Gastroesophageal sphincter (tissue), 4 donors: ENCODE data around the gene EXPH5. TPM values are rescaled to one million over a fixed set of nuclear protein-coding genes. Genes with fewer than 3 reads are reported as not detected.
"Not testable (repeated sequence)": the region's sequence is repeated elsewhere in the genome, so short reads cannot be mapped to it uniquely, and the experiment has no call there.

Source experiments
- ATAC-seq: fragments of 150-250 bp; one replicate; pipeline ENCODE4 v1.9.1; 2016; ENCODE audit warnings: mild to moderate bottlenecking, moderate library complexity
- H3K27ac ChIP-seq, 4 donors: fragments of 200-600 bp; sonication (generic) in 3 of 4; 1 replicate in 3 of 4; 2 replicates in 1 of 4; pipeline ENCODE4 v1.5.1; 2016 to 2019
- H3K27me3 ChIP-seq: fragments of 200-600 bp; sonication (generic); one replicate; pipeline ENCODE4 v1.5.1; 2019
- H3K36me3 ChIP-seq, 2 donors: fragments of 200-600 bp; sonication (generic); one replicate each; pipeline ENCODE4 v1.5.1; 2019; ENCODE audit warnings: control low read depth in 1 of 2
- H3K4me1 ChIP-seq, 3 donors: fragments of 200-600 bp; sonication (generic); 1 replicate in 2 of 3; 2 replicates in 1 of 3; pipeline ENCODE4 v1.5.1; 2016 to 2019; ENCODE audit warnings: control low read depth in 2 of 3
- H3K4me3 ChIP-seq, 2 donors: fragments of 200-600 bp; sonication (generic); one replicate each; pipeline ENCODE4 v1.5.1; 2019; ENCODE audit warnings: mild to moderate bottlenecking in 1 of 2, moderate library complexity in 1 of 2
- H3K9me3 ChIP-seq, 3 donors: fragments of 200-600 bp; sonication (generic); one replicate each; pipeline ENCODE4 v1.5.1; 2017 to 2019; ENCODE audit warnings: control low read depth in 2 of 3
- CTCF ChIP-seq, 4 experiments: fragments of 200-600 bp in 2 of 4; fragments of 450-650 bp in 2 of 4; sonication (generic) in 1 of 4; IDR thresholded peaks; one replicate each; pipeline ENCODE4 v1.5.1; 2017 to 2019; ENCODE audit warnings: antibody characterized with exemption in 4 of 4, mild to moderate bottlenecking in 2 of 4, moderate library complexity in 2 of 4
- EP300 ChIP-seq: sonication (generic); formaldehyde crosslinking; IDR thresholded peaks from one replicate; pipeline ENCODE4 v1.6.1; 2017; ENCODE audit warnings: antibody characterized with exemption, mild to moderate bottlenecking
- POLR2A ChIP-seq, 2 donors: fragments of 450-650 bp; IDR thresholded peaks; one replicate each; pipeline ENCODE4 v1.6.1; 2017; ENCODE audit warnings: antibody characterized with exemption in 2 of 2, mild to moderate bottlenecking in 2 of 2, moderate library complexity in 1 of 2
- POLR2AphosphoS5 ChIP-seq: sonication (generic); formaldehyde crosslinking; IDR thresholded peaks from one replicate; pipeline ENCODE4 v1.6.1; 2017; ENCODE audit warnings: antibody characterized with exemption
- WGBS, 2 donors: methylation state at CpG; one replicate each; pipeline ENCODE4 v1.1.5; 2018; ENCODE audit warnings: low coverage in 1 of 2; 5-methylcytosine and 5-hydroxymethylcytosine counted together
- total RNA-seq, 4 donors: library from RNA; depleted of rRNA; stranded (reverse); fragments of >200 nt; gene quantifications; one replicate each; pipeline ENCODE4 v1.1.0, GENCODE V29; 2016

The EXPH5 gene
- total RNA-seq, 4 donors from 2014 or later = 1.1 to 4.8 (median 4.0) TPM

DNA sequence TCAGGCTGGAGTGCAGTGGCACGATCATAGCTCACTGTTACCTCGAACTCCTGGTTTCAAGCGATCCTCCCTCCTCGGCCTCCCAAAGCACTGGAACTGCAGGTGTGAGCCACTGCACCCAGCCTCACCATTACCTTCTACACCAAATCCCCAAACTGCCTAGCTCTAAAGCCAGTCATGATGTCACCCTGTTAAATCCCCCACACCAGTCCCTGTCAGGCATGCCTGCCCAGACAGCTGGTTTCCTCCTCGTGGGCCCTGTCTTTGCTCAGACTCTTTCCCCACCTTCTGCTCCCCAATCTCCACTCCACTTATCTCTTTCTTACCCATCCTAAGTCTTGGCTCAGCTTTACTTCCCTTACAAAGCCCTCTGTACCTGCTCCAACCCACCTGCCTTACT is 12.5 kb upstream of the EXPH5 start:
- Histone ChIP-seq H3K4me1 (no peaks in the 10 kb centered on the region), H3K27me3 (peaks cover 4% of the 10 kb centered on the region), H3K9me3 (no peaks in the 10 kb centered on the region), H3K4me3 (no peak overlapping the region), H3K27ac (no peak overlapping the region), H3K36me3 (no peaks in the 10 kb centered on the region)
- WGBS, 2 donors = 10 to 76% methylated on average over 1 to 5 of the region's 5 CpGs
- ATAC-seq = no peak
- TF ChIP-seq EP300 (no peak), POLR2A (IDR thresholded peaks at IDR 0.05) (no peak), POLR2AphosphoS5 (no peak), CTCF (IDR thresholded peaks at IDR 0.05) (no peak)

DNA sequence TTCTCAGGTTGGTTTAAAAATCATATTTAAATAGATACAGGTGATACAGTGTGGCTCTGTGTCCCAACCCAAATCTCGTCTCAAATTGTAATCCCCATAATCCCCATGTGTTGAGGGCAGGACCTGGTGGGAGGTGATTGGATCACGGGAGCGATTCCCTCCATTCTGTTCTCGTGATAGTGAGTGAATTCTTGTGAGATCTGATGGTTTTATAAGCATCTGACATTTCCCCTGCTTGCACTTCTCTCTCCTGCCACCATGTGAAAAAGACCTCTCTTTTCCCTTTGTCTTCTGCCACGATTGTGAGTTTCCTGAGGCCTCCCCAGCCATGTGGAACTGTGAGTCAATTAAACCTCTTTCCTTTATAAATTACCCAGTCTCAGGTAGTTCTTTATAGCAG is 9.2 kb upstream of the EXPH5 start:
- ATAC-seq, H3K27me3 ChIP-seq: not testable (repeated sequence)

DNA sequence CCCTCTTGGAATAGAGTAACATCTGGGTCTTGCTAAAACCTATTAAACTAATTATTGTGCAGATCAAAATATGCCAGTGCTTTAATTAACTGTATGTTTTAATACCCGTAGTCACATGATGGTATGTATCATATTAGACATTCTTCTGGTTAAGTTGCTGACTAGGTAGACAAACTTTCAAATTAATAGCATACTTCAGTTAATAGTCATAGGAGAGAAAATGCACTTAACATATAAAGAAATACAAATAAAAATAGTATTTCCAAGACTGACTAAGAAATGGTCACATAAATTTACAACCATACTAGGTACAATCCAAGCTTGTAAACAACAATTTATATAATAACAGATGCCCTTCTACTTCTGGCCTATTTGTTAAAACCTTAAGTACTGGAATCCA is 7.6 kb upstream of the EXPH5 start:
- no peak overlapping the region for H3K4me3 ChIP-seq
- H3K36me3 ChIP-seq = no peaks in the 10 kb centered on the region
- WGBS, 2 donors = 69 to 82% methylated on average over 1 of the region's 1 CpG
- H3K27me3 ChIP-seq = peaks cover 14% of the 10 kb centered on the region
- no peaks in the 10 kb centered on the region for H3K9me3 ChIP-seq
- no peak for ATAC-seq
- no peaks in the 10 kb centered on the region for H3K4me1 ChIP-seq
- no peak overlapping the region for H3K27ac ChIP-seq
- TF ChIP-seq CTCF (IDR thresholded peaks at IDR 0.05) = no peak
- no peak for TF ChIP-seq POLR2A (IDR thresholded peaks at IDR 0.05)
- no peak for TF ChIP-seq POLR2AphosphoS5
- TF ChIP-seq EP300 = no peak

More for the DNA sequence above, 9.2 kb upstream of the EXPH5 start:
- H3K9me3 ChIP-seq, H3K4me1 ChIP-seq, H3K27ac ChIP-seq, H3K36me3 ChIP-seq, H3K4me3 ChIP-seq: not testable (repeated sequence)
- WGBS, 2 donors = 52 to 58% methylated on average over 5 of the region's 5 CpGs

- no peak overlapping the region for H3K27ac ChIP-seq
- no peaks in the 10 kb centered on the region for H3K9me3 ChIP-seq
- no peaks in the 10 kb centered on the region for H3K36me3 ChIP-seq
- H3K4me3 ChIP-seq = no peak overlapping the region
- no peak for ATAC-seq
- H3K4me1 ChIP-seq = no peaks in the 10 kb centered on the region
- peaks cover 17% of the 10 kb centered on the region for H3K27me3 ChIP-seq
- WGBS, 2 donors = 71 to 95% methylated on average over 2 of the region's 2 CpGs
- TF ChIP-seq EP300 = no peak
- TF ChIP-seq CTCF (IDR thresholded peaks at IDR 0.05) = no peak
- TF ChIP-seq POLR2AphosphoS5 = no peak
- no peak for TF ChIP-seq POLR2A (IDR thresholded peaks at IDR 0.05)
These were observed 6.4 kb upstream of the EXPH5 start for GRCh38 chr11:108599978-108600377.

- Histone ChIP-seq H3K27ac (no peak overlapping the region), H3K27me3 (peaks cover 17% of the 10 kb centered on the region), H3K36me3 (no peaks in the 10 kb centered on the region), H3K4me3 (no peak overlapping the region), H3K9me3 (no peaks in the 10 kb centered on the region), H3K4me1 (peaks cover 0 to 10% (median 4%) of the 10 kb centered on the region in 3 donors)
- TF ChIP-seq POLR2A (IDR thresholded peaks at IDR 0.05) (no peak), CTCF (IDR thresholded peaks at IDR 0.05) (no peak), POLR2AphosphoS5 (no peak)
- 63 to 69% methylated on average over 4 to 5 of the region's 5 CpGs for WGBS, 2 donors
- no peak for ATAC-seq
These were observed 4.3 kb upstream of the EXPH5 start for GRCh38 chr11:108597736-108598355.
